ENCODE data around the gene HGS. TPM values are rescaled to one million over a fixed set of nuclear protein-coding genes. Genes with fewer than 3 reads are reported as not detected.

The HGS gene
- total and polyA plus RNA-seq, 2 of the 13 experiments (the other 11 are each of a cell fraction or from before 2014, with no cell fraction given), result 73.3 to 78.1 TPM

- 0 out of 2 replicates have a peak, but pooled peaks have one; percentile 15 for TF ChIP-seq HIC2 (CRISPR knock-in tag; IDR thresholded peaks at IDR 0.05; ENCODE audit: low read depth)
- TF ChIP-seq FOXO4 (CRISPR knock-in tag; conservative IDR thresholded peaks at IDR 0.05), result no peak
- no peak for TF ChIP-seq ZNF496 (CRISPR knock-in tag; IDR thresholded peaks at IDR 0.05; ENCODE audit: insufficient replicate concordance)
- TF ChIP-seq ZNF331 (CRISPR knock-in tag; IDR thresholded peaks at IDR 0.05), result no peak
- no peak for TF ChIP-seq IRF1 (CRISPR knock-in tag; IDR thresholded peaks at IDR 0.05; ENCODE audit: low read depth)
- no peak for TF ChIP-seq HIVEP1 (CRISPR knock-in tag; IDR thresholded peaks at IDR 0.05)
- 0 out of 2 replicates have a peak, but pooled peaks have one; percentile 49 for TF ChIP-seq ZNF543 (CRISPR knock-in tag; IDR thresholded peaks at IDR 0.05)
- no peak for TF ChIP-seq GPN1 (CRISPR knock-in tag; IDR thresholded peaks at IDR 0.05; ENCODE audit: borderline replicate concordance)
- no peak for TF ChIP-seq U2AF1 (optimal IDR thresholded peaks at IDR 0.05; ENCODE audit: low read depth, low read length)
- no peak for TF ChIP-seq DDIT3 (CRISPR knock-in tag; IDR thresholded peaks at IDR 0.05)
- TF ChIP-seq ZNF652 (CRISPR knock-in tag; IDR thresholded peaks at IDR 0.05; ENCODE audit: borderline replicate concordance, low read depth), result no peak
- TF ChIP-seq ZNF44 (CRISPR knock-in tag; IDR thresholded peaks at IDR 0.05), result no peak
- TF ChIP-seq AGO1 (IDR thresholded peaks at IDR 0.05; ENCODE audit: low read depth, low read length, poor library complexity, severe bottlenecking), result no peak
- peak; percentile 27 for TF ChIP-seq ASH2L (IDR thresholded peaks at IDR 0.05; ENCODE audit: insufficient read length, low read depth, low read length)
- no peak for TF ChIP-seq SOX5 (CRISPR knock-in tag; IDR thresholded peaks at IDR 0.05; ENCODE audit: borderline replicate concordance)
- TF ChIP-seq SP1 (IDR thresholded peaks at IDR 0.05), result no peak
- no peak for TF ChIP-seq SP1 (CRISPR knock-in tag; IDR thresholded peaks at IDR 0.05)
- no peak for TF ChIP-seq AKAP8 (CRISPR knock-in tag; IDR thresholded peaks at IDR 0.05)
- no peak for TF ChIP-seq DNMT3B (CRISPR knock-in tag; conservative IDR thresholded peaks at IDR 0.05)
- TF ChIP-seq PRDM4 (CRISPR knock-in tag; IDR thresholded peaks at IDR 0.05; ENCODE audit: borderline replicate concordance), result no peak
- TF ChIP-seq ZNF160 (CRISPR knock-in tag; IDR thresholded peaks at IDR 0.05), result 0 out of 2 replicates have a peak, but pooled peaks have one; percentile 7
- TF ChIP-seq JARID2 (CRISPR knock-in tag; IDR thresholded peaks at IDR 0.05; ENCODE audit: insufficient replicate concordance), result no peak
- TF ChIP-seq ISL2 (CRISPR knock-in tag; IDR thresholded peaks at IDR 0.05), result no peak
Observed at GRCh38 chr17:81735264-81736102, 51.7 kb downstream of the HGS start (continued).
